Measurements from ENCODE around the gene ZNF576.
"Not testable (repeated sequence)": the region's sequence is repeated elsewhere in the genome, so short reads cannot be mapped to it uniquely, and the experiment has no call there.

ZNF576 gene

GRCh38 chr19:43634872-43635560 lies 38.6 kb downstream of the ZNF576 start:
- H3K4me3 ChIP-seq (ENCODE audit: low read depth, low read length) = peak overlapping the region; percentile 62
- H3K9me3 ChIP-seq (ENCODE audit: control insufficient read depth, low read length) = no peaks in the 10 kb centered on the region
- H3K4me2 ChIP-seq (ENCODE audit: low read length) = peak overlapping the region; percentile 87
- H3K27me3 ChIP-seq (ENCODE audit: control insufficient read depth, insufficient read depth, low read length) = no peaks in the 10 kb centered on the region
- TF ChIP-seq, protein P1, sequence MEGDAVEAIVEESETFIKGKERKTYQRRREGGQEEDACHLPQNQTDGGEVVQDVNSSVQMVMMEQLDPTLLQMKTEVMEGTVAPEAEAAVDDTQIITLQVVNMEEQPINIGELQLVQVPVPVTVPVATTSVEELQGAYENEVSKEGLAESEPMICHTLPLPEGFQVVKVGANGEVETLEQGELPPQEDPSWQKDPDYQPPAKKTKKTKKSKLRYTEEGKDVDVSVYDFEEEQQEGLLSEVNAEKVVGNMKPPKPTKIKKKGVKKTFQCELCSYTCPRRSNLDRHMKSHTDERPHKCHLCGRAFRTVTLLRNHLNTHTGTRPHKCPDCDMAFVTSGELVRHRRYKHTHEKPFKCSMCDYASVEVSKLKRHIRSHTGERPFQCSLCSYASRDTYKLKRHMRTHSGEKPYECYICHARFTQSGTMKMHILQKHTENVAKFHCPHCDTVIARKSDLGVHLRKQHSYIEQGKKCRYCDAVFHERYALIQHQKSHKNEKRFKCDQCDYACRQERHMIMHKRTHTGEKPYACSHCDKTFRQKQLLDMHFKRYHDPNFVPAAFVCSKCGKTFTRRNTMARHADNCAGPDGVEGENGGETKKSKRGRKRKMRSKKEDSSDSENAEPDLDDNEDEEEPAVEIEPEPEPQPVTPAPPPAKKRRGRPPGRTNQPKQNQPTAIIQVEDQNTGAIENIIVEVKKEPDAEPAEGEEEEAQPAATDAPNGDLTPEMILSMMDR (IDR thresholded peaks at IDR 0.05) = no peak
- H3K36me3 ChIP-seq (ENCODE audit: control insufficient read depth, insufficient read depth, low read length) = no peaks in the 10 kb centered on the region
- peak overlapping the region; percentile 88 for H3K9ac ChIP-seq
- peak overlapping the region; percentile 94 for H3K27ac ChIP-seq
- peaks cover 13% of the 10 kb centered on the region for H3K4me1 ChIP-seq
- peaks cover 22% of the 10 kb centered on the region for H3K79me2 ChIP-seq
- H2AFZ ChIP-seq = peak overlapping the region; percentile 95

DNA sequence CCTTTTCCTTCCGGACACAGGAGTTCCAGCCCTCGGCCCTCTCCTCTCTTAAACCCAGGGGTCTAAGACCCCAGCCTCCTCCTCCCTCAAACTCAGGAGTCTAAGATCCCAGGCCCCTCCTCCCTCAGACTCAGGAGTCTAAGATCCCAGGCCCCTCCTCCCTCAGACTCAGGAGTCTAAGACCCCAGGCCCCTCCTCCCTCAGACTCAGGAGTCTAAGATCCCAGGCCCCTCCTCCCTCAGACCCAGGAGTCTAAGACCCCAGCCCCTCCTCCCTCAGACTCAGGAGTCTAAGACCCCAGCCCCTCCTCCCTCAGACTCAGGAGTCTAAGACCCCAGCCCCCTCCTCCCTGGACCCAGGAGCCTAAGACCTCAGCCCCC lies 39.2 kb downstream of the ZNF576 start:
- H3K9ac ChIP-seq; H3K9me3 ChIP-seq (ENCODE audit: control insufficient read depth, low read length); H3K36me3 ChIP-seq (ENCODE audit: control insufficient read depth, insufficient read depth, low read length); H3K27me3 ChIP-seq (ENCODE audit: control insufficient read depth, insufficient read depth, low read length): not testable (repeated sequence)
- H2AFZ ChIP-seq = peak overlapping the region; percentile 95
- peaks cover 19% of the 10 kb centered on the region for H3K79me2 ChIP-seq
- H3K4me3 ChIP-seq (ENCODE audit: low read depth, low read length) = peak overlapping the region; percentile 62
- H3K4me1 ChIP-seq = peaks cover 13% of the 10 kb centered on the region
- peak overlapping the region; percentile 94 for H3K27ac ChIP-seq
- H3K4me2 ChIP-seq (ENCODE audit: low read length) = peak overlapping the region; percentile 87

DNA sequence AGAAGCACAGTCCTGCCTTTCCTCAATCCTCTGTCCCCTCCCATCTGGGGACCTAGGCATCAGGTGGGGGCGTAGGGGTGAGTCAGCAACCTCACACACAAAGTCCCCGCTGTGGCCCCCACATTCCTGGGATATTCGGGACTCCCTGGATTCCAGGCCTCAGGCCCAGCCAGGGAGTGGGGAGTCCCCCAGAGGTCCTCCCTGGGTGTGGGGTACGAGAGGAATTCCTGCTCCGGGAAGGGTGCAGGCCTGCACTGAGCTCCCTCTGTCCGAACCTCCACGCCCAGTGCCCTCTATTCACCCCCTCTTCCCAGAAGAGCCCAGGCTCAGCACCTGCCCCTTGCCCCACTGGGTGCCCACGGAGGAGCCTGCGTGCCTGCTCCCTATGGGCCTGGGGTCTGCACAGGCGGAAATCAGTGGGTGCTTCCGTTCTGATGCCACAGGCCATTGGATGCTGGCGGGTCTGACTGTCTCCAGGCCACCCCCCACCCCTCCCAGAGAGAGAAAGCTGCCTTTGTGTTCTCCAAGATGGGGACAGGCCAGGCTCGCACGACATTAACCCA lies 39.8 kb downstream of the ZNF576 start:
- Histone ChIP-seq H3K4me1 (peaks cover 13% of the 10 kb centered on the region), H2AFZ (no peak overlapping the region), H3K9me3 (ENCODE audit: control insufficient read depth, low read length) (no peaks in the 10 kb centered on the region), H3K27ac (peak overlapping the region; percentile 94), H3K36me3 (ENCODE audit: control insufficient read depth, insufficient read depth, low read length) (no peaks in the 10 kb centered on the region), H3K4me3 (ENCODE audit: low read depth, low read length) (no peak overlapping the region), H3K4me2 (ENCODE audit: low read length) (no peak overlapping the region), H3K79me2 (peaks cover 15% of the 10 kb centered on the region), H3K9ac (no peak overlapping the region), H3K27me3 (ENCODE audit: control insufficient read depth, insufficient read depth, low read length) (no peaks in the 10 kb centered on the region)
- TF ChIP-seq, protein P1 (IDR thresholded peaks at IDR 0.05) = no peak

DNA sequence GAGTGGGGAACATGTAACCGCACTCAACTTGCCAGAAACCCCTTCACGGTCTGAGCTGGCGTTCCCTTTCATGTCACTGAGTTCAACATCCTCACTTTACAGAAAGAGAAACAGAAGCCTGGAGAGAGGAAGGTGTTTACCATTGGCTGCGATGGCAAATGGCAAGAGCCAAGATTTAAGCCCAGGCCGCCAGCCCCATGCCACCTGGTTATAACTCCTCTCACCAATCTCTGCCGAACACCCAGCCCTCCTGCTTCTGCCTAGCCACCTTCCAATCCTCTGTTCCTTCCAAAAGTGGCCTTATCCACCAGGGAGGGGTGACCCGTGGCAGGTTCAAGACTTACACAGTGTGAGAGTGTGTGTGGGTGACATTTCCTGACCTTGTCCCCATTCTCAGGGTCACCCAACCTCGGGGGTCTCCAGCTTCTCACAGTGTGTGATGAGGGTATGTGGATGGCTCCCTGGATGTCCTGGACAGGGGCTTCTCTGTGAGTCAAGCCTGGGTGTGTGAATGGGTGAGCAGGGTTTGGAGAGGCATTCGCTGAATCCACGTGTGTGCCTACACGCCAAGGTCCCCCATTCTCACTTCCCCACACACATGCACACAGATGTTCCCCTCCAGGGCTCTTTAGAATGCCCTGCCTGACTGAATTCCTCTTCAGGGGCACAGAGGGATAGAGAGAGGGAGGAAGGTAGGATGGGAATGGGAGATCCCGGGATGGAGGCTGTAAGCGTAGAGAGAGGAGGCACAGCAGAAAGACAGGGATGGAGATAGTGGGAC lies 42.0 kb downstream of the ZNF576 start:
- H2AFZ ChIP-seq = no peak overlapping the region
- H3K4me1 ChIP-seq = peaks cover 9% of the 10 kb centered on the region
- TF ChIP-seq, protein P1 (IDR thresholded peaks at IDR 0.05) = no peak
- peak overlapping the region; percentile 13 for H3K27ac ChIP-seq
- H3K79me2 ChIP-seq = peaks cover 5% of the 10 kb centered on the region
- peak overlapping the region; percentile 69 for H3K4me2 ChIP-seq (ENCODE audit: low read length)
- no peaks in the 10 kb centered on the region for H3K9me3 ChIP-seq (ENCODE audit: control insufficient read depth, low read length)
- no peak overlapping the region for H3K9ac ChIP-seq
- peak overlapping the region; percentile 59 for H3K4me3 ChIP-seq (ENCODE audit: low read depth, low read length)
- no peaks in the 10 kb centered on the region for H3K36me3 ChIP-seq (ENCODE audit: control insufficient read depth, insufficient read depth, low read length)
- no peaks in the 10 kb centered on the region for H3K27me3 ChIP-seq (ENCODE audit: control insufficient read depth, insufficient read depth, low read length)

DNA sequence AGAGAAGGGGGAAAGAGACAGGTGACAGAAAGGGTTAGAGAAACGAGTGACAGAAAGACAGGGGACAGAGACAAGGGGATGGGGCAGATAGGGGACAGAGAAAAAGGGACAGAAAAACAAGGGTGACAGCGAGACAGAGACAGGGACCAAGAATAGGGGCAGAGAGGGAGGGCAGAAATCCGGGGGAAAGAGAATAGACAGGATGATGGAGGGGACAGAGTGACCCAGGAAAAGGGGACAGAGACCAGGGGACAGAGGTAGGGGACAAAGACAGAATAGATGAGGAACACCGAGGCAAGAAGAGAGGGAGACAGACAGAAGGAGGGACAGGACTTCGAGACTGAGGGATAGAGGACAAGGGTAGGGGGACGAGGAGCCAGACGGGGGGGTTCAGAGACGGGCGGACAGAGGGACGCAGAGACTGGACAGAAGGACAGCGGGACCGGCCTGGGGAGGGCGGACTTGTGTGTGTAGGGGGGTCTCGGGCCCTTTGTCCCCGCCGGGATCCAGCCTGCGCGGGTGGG lies 42.7 kb downstream of the ZNF576 start:
- Histone ChIP-seq H3K9me3 (ENCODE audit: control insufficient read depth, low read length) (no peaks in the 10 kb centered on the region), H3K27me3 (ENCODE audit: control insufficient read depth, insufficient read depth, low read length) (no peaks in the 10 kb centered on the region), H3K79me2 (peaks cover 5% of the 10 kb centered on the region), H3K9ac (no peak overlapping the region), H3K27ac (peak overlapping the region; percentile 13), H3K4me2 (ENCODE audit: low read length) (peak overlapping the region; percentile 69), H3K4me1 (peaks cover 7% of the 10 kb centered on the region), H3K36me3 (ENCODE audit: control insufficient read depth, insufficient read depth, low read length) (no peaks in the 10 kb centered on the region), H2AFZ (no peak overlapping the region), H3K4me3 (ENCODE audit: low read depth, low read length) (peak overlapping the region; percentile 59)
- TF ChIP-seq, protein P1 (IDR thresholded peaks at IDR 0.05) = no peak
